Stimulated activated CD4-positive, alpha-beta T cell treated with anti-CD3 and anti-CD28 coated beads, Interleukin-1b, Interleukin-23, amount 100 ng/mL, for 4 hours (primary cell): ENCODE data around the gene GLG1.
"Not testable (repeated sequence)": the region's sequence is repeated elsewhere in the genome, so short reads cannot be mapped to it uniquely, and the experiment has no call there.

ENCODE experiments used
- DNase-seq, 2 donors: peaks; one replicate each; pipeline ENCODE4 v3.0.0-alpha.2; 2020; ENCODE audit warnings: low read depth in 2 of 2

The GLG1 gene

DNA sequence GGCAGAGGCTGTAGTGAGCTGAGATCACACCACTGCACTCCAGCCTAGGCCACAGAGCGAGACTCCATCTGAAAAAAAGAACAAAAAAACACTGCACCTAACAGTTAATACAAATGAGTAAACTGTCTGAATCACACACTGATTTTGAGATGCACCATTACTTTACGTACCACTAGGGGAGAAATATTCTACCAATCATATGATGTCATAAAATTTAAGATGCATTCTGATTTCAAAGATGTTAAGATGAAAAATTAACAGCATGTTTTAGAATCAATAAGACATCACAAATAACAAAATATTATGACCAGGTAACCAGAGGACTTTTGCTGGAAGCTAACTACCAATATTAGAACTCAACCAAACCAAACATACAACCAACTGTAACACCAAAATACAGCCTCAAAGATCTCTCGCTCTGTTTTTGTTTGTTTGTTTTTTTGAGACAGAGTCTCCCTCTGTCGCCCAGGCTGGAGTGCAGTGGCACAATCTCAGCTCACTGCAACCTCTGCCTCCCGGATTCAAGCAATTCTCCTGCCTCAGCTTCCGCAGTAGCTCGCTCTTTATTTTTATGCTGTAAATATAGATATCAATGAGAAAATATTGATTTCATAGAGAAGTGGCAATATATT is 31.6 kb downstream of the GLG1 start:
- no peak for DNase-seq

DNA sequence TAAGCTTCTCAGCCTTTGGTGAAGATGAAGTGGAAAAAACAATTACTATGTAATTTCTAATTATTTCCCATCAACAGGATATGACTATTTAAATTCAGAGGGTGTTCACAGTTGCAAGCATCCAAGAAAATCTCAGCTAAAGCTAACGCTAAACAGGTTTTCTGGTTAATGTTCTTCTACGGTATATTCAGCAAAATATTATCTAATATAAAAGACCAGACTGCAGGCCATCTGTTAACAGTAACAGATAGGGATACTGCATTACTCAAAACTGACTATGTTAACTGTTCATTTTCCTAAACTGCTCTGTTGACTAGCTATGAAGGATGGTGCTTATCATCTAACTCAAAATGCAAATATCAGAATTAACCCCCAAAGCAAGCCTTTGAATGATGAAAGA is 32.8 kb downstream of the GLG1 start:
- no peak for DNase-seq

DNA sequence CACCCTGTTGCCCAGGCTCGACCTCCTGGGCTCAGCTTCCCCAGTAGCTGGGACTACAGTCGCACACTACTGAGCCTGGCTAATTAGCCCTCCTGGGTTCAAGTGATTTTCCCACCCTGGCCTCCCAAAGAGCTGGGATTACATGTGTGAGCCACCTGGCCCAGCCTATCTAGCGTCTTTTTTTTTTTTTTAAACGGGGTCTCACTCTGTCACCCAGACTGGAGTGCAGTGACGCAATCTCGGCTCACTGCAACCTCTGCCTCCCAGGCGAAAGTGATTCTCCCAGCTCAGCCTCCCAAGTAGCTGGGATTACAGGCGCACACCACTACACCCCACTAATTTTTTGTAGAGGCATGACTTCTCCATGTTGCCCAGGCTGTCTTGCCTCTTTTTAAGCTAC is 33.3 kb downstream of the GLG1 start:
- DNase-seq: no peak

DNA sequence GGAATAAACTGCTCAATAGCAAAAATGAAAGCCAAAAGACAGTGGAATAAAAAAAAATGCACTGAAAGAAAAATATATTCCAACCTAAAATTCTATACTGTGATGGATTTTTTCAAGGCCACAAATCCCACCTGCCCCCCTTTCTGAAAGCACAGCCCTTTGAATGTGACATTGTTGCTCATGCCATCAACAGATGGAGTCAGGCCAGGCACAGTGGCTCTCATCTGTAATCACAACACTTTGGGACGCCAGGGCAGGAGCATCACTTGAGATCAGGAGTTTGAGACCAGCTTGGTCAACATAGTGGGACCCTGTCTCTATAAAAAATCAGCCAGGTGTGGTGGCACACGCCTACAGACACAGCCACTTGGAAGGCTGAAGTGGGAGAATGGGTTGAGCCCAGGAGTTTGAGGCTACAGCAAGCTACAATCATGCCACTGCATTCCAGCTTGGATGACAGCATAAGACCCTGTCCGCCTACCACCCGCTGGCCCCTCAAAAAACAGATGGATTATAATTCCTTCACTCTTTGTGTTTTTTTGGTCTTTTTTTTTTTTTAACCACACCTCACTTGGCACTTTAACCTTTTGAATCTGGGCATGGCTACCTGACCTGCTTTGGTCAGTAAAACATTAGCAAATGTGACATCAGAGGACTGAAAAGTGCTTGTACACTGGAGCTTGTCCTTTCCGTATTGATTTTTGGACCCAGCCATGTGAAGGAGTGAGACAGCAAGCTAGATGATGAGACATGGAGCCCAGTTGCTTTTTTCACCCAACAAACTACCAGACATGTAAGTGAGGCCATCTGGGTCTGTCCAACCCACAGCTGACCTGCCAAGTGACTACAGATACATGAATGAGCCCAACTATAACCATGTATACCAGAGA is 36.3 kb downstream of the GLG1 start:
- no peak for DNase-seq

DNA sequence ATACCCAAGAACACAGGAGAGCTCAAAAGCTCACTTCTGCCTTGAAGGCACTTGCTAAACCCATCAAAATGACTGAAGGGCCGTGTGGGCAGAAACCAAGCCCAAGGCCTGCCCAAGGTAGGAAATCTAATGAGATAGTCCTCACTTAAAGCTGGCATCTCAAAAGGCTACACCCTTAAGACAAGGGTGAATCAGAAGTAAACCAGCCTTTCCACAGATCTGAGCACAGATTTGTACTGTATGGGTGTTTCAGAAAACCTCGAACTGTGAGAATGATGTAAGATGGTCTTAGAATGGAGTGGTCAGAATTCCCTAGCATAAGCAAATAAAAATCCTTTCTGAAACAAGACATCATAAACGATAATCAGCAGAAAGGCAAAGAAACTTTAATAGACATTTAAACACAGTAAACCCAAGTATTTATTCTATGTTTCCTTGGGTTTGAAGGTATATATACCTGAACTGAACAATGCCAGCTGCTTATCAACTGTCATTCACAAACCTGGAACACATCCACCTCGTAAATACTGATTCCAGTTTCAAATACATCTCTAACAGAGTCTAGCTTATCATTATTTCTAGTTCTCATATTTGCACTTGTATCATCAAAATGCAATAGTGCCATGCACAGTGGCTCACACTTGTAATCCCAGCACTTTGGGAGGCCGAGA is 37.8 kb downstream of the GLG1 start:
- no peak for DNase-seq

DNA sequence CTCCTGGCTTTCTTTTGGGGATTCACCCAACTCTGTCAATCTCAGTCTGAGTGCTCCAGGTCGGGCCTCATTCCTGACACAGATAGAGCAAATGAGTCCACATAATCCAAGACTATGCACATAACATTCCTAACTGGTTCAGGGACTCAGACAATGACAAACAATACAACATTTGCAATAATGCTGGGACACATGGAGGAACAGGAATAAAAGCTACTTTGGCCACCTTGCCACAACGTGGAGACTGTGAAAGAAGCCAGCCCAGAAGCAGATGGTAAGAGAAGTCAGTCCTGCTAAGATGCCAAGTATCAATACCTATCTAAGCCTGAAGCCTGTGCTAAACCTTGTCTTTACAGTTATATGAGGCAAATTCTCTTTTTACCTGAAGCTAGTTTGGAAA is 39.0 kb downstream of the GLG1 start:
- no peak for DNase-seq

DNA sequence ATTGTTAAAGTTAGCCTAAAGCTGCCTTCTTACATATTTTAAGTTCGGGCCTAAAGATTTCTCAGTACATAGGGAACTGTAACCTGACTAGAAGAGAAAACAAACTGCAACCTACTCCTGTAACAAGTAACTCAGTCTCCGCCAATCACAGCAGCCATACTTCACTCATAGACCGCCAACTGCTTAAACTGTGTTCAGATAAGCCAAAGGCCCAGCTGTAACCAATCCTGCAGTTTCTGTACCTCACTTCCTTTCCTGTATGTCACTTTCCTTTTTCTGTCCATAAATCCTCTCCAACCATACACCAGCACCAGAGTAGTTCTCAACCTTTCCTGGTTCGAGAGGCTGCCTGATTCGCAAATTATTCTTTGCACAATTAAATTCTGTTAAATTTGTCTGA is 41.5 kb downstream of the GLG1 start:
- DNase-seq: no peak

DNA sequence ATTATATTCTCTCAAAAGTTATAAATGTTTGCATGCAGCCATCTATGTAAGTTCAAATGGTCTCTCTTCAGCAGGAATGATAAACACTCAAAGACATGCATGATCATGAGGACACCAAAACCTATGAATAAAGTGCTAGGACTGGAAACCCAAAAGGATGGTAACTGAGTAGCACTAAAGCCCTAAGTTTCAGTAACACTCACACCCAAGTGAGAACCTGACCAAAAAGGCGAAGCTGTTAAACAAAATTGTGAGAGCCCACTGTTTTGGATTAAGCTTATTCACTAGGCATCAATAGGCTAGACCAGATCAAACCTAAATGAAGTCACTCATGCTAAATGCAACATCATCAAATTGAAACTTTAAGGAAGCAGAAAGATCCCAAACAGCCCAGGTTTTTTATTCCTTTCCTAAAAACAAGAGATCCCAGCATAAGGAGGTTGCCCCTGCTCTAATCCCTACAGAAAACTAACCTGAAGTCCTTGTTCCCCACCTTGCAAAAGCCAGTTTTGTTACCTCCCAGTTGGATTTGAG is 42.4 kb downstream of the GLG1 start:
- no peak for DNase-seq

DNA sequence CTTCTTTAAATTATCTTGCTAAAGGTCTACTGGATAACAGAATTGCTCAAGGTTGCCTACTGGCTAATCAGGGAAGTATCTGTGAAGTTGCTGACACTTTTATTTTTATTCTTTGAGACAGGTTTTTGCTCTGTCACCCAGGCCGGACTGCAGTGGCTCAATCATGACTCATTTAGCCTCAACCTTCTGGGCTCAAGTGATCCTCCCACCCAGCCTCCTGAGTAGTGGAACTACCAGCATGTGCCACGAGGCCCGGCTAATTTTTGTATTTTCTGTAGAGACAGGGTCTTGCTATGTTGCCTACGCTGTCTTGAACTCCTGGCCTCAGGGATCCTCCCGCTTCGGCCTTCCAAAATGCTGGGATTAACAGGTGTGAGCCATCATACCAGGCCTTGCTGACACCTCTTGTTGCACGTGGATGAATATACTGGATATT is 43.1 kb downstream of the GLG1 start:
- no peak for DNase-seq

DNA sequence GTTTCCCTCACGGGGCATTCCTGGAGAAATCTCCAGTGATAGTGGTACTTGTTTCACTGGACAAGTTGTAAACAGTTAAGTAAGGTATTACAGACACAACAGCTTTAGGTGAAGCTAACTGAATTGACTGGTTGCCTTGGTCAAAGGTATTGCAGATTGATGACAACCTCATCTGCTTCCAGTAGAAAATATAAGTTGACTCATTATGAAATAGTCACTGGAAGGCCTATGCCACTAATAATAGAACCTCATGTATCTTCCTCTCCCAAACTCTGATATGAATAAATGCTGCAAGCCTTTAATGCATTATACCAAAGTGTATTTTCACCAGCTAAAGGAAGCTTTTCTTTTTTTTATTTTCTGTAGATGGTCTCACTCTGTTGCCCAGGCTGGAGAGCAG is 44.8 kb downstream of the GLG1 start:
- no peak for DNase-seq

DNA sequence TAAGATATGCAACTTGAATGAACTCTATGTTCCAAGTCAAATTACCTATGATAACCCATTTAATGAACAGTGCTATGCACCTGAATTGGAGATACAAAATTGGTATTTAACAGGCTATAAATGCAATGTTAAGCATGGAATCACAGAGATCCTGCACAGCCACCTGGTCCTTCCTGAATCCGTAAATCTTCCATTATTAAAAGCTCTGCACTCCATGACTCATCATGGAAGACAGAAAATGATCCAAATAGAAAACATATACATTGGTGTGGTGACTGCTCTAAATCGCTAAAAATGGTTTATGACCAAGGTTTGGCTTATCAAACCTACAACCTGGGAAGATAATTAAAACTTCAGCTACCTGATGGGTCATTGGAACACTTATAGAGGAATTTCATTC is 45.3 kb downstream of the GLG1 start:
- no peak for DNase-seq

DNA sequence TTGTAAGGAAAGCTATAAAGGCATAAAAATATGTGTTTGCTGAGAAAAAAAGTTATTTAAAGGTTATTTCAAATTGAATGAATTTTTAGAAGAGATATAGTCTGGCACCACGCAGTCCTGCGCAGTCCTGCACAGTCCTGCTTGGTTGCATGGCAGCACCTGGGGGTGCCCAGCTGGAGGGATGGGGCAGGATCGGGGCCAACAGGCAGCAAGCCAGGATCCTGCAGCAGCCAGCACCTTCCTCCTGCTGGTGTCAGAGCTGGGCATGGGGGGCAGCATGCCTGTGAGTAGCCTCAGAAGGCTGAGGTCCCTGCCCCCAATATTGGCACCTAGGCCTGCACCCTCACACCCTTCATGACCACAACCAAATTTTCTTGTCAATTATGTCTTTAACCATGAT is 46.0 kb downstream of the GLG1 start:
- no peak for DNase-seq

DNA sequence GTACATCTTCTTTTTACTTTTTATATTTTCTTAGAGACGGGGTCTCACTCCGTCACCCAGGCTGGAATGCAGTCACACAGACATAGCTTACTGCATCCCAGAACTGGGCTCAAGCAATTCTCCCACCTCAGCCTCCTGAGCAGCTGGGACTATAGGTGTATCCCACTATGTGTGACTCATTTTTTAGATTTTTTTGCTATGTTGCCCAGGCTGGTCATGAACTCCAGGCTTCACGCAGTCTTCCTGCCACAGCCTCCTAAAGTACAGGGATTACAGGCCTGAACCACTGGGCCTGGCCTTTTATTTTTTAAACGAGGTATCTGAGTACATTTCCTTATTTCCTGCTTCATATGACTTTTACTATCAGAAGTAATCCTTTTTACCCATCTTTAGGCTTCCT is 48.0 kb downstream of the GLG1 start:
- no peak for DNase-seq

DNA sequence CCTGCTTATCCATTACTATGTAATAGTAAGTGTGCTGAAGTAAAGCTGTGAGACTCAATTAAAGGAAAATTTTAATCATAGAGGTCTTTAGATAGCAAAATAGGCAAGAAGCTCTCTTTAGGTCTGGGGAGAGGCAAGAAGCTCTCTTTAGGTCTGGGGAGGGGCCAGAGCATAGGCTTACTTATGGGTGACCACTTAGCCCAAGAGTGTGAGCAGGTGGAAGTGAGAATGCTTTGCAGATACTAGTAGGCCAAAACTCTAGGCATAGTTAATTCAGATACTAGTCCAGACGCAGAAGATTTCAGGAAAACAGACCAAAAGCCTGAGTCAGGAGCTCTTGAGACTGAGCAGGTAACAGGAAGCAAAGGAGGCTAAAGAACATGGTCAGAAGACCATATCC is 49.6 kb downstream of the GLG1 start:
- no peak for DNase-seq

DNA sequence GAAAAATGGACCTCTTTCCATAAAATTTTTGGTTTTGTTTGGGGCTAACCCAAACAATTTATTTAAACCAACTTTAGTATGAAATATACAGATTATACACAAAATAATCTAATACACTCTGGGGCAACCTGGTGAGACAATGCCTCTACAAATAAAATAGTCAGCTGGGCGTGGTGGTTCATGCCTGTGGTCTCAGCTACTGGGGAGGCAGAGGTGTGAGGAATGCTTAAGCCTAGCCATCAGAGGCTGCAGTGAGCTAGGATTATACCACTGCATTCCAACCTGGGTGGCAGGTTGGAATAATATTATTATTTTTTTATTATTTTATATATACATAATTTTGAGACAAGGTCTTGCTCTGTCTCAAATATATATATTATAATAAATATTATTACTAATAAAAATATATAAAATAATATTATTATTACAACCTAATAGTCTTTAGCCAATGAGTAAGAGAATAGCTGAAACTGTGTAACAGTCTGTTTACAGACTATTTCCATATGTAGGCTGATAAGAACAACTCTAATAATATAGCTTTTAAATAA is 50.5 kb downstream of the GLG1 start:
- no peak for DNase-seq

DNA sequence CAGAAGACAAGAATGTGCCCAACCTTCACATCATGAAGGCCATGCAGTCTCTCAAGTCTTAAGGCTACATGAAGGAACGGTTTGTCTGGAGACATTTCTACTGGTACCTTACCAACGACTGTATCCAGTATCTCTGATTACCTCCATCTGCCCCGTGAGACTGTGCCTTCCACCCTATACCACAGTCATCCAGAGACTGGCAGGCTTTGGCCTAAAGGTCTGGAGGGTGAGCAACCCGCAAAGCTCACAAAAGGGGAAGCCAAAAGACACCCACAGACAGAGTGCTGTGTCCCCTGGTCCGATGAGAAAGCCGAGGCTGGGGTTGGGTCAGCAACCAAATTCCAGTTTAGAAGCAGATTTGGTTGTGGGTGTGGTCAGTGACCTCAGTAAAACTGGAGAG is 54.6 kb downstream of the GLG1 start:
- not testable (repeated sequence) for DNase-seq

DNA sequence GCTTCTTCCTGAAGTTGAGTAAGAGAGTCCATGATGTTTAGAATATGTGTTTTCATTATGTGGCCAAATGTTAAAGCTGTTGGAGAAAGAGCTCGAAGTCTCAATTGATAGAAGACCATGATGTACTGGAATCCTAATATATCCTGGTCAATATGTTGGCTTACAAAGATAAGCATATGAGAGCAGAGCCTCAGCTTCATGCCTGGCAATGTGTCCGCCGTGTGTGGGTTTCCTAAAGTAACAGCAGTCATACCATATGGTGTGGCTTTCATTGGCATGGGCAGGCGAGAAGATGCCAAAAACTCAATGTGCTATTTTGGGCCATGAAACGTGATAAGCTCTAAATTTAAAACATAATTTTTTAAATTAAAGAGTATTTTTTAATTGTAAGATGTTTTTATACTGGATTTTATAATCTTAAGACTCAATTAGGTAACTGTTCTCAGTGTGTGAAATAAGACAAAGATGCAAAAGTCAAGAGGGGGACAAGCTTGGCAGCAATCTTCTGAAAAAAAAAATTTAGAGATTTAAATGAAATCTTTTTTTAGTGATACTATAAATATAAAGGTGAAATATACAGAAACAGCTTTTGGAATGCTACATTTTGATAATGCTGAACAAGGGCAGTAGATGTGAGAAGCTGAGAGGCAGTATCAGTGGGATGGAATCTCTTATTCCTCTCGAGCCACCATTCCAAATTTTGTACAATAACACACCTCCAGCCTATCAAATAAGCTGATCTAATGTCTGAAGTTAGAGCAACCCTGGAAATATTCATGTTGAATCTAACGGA is 56.5 kb downstream of the GLG1 start:
- not testable (repeated sequence) for DNase-seq

DNA sequence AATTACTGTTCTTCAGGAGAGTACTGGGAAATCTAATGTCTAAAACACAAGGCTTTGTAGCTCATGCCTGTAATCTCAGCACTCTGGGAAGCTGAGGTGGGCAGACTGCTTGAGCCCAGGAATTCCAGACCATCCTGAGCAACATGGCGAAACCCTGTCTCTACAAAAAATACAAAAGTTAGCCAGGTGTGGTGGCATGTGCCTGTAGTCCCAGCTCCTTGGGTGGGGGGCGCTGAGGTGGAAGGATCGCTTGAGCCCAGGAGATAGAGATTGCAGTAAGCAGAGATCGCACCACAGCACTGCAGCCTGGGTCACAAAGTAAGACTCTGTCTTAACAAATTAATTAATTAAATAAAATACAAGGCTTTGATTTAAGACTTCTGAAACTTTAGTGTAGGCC is 60.8 kb downstream of the GLG1 start:
- not testable (repeated sequence) for DNase-seq

DNA sequence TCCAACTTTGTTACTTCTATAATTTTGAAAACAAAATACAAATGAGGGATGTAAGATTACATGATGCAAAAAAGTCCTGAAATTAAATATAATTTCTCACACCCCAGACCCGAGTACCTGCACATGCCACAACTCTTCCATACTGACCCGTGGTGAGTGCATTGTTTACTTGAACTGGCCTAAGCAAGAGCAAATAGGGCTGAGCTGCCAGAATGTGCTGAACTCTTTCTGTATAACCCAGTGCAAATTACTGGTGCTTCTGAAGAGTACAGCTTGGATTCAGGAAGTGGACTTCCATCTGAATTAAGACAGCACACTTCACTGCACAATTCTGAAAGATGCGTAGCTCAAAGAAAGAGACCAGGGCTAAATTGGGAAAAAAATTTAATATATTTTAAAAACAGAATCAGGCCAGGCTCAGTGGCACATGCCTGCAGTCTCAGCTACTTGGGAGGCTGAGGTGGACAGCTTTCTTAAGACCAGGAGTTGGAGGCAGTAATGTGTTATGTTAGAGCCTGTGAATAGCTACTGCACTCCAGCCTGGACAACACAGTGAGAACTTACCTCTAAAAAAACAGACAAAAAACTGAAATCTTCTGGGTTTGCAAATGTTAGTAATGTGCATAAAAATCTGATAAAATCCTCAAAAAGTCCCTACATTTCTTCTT is 63.9 kb downstream of the GLG1 start:
- not testable (repeated sequence) for DNase-seq

DNA sequence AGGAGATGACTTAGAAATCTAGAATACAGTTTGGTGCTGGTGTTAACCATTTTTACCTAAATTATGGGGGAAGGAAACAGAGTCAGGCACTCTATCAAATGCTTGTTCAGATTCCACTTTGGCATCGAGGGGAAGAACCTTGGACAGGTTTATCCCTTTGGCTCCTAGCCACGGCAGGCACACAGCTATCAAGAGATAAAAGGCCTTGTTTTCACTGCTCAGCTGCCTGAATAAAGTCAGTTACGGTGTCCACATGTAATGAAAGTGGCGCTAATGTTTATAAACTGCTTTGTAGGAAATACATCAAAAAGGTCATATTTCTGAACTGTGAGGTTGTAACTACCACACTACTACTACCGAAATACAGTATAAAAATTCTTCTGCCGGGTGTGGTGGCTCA is 66.3 kb downstream of the GLG1 start:
- DNase-seq: not testable (repeated sequence)

DNA sequence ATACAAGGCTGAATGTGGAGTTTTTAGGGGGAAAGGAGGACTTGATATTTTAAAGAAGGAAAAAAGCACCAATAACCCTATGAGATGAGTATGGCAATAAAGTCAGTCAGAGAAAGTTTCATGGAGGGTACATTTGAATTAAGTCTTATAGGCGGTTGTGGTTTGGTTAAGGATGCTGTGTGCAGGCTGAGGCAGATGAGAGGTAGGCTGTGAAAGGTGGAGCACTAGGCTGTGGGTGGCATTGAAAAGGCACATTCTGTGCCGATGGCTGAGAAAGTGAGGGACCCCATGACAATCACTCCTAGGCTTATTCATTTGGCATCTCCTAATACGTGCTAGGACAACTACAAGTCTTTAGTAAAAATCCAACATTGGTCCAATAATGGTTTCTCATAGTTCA is 68.1 kb downstream of the GLG1 start:
- not testable (repeated sequence) for DNase-seq
